Ishikawa (cell line): ENCODE results near the gene CPAMD8.

Experiments
- CEBPB ChIP-seq: IDR thresholded peaks from 2 replicates; pipeline ENCODE4 v1.6.1; 2012
- CREB1 ChIP-seq: IDR thresholded peaks from 2 replicates; pipeline ENCODE4 v1.6.1; 2012; ENCODE audit warnings: low read depth
- EGR1 ChIP-seq: IDR thresholded peaks from 2 replicates; pipeline ENCODE4 v1.6.1; 2012
- EP300 ChIP-seq: IDR thresholded peaks from 2 replicates; pipeline ENCODE4 v1.6.1; 2012; ENCODE audit warnings: borderline replicate concordance
- FOXM1 ChIP-seq: IDR thresholded peaks from 2 replicates; pipeline ENCODE4 v1.6.1; 2012; ENCODE audit warnings: low read depth, borderline replicate concordance
- MAX ChIP-seq: IDR thresholded peaks from 2 replicates; pipeline ENCODE4 v1.6.1; 2012
- NFIC ChIP-seq: IDR thresholded peaks from 2 replicates; pipeline ENCODE4 v1.6.1; 2012
- RAD21 ChIP-seq: IDR thresholded peaks from 2 replicates; pipeline ENCODE4 v1.6.1; 2012; ENCODE audit warnings: low read depth
- TAF1 ChIP-seq: IDR thresholded peaks from 2 replicates; pipeline ENCODE4 v1.6.1; 2012; ENCODE audit warnings: low read depth, mild to moderate bottlenecking
- TCF12 ChIP-seq: IDR thresholded peaks from 2 replicates; pipeline ENCODE4 v1.6.1; 2012; ENCODE audit warnings: low read depth
- TEAD4 ChIP-seq: IDR thresholded peaks from 2 replicates; pipeline ENCODE4 v1.6.1; 2012
- USF1 ChIP-seq: IDR thresholded peaks from 2 replicates; pipeline ENCODE4 v1.6.1; 2012
- YY1 ChIP-seq: IDR thresholded peaks from 2 replicates; pipeline ENCODE4 v1.6.1; 2012; ENCODE audit warnings: low read depth
- ZBTB7A ChIP-seq: IDR thresholded peaks from 2 replicates; pipeline ENCODE4 v1.6.1; 2012; ENCODE audit warnings: low read depth
- TF ChIP-seq, protein P1 (sequence below): IDR thresholded peaks from 2 replicates; pipeline ENCODE4 v1.6.1; 2012; ENCODE audit warnings: low read depth, mild to moderate bottlenecking

Gene CPAMD8

GRCh38 chr19:17021793-17022590, 4.6 kb downstream of the CPAMD8 start:
- TF ChIP-seq MAX (peak; percentile 58), FOXM1 (peak; percentile 35; the same call in 1 of the 2 replicates), CEBPB (peak; percentile 99), TAF1 (no peak; the same call in 1 of the 2 replicates), NFIC (peak; percentile 53; the same call in 1 of the 2 replicates), TCF12 (peak; percentile 73), RAD21 (0 out of 2 replicates have a peak, but pooled peaks have one; percentile 11), EP300 (peak; percentile 61; the same call in 1 of the 2 replicates), YY1 (no peak), CREB1 (no peak), USF1 (no peak), TEAD4 (peak; percentile 87), EGR1 (no peak), ZBTB7A (no peak)
- TF ChIP-seq, protein P1, sequence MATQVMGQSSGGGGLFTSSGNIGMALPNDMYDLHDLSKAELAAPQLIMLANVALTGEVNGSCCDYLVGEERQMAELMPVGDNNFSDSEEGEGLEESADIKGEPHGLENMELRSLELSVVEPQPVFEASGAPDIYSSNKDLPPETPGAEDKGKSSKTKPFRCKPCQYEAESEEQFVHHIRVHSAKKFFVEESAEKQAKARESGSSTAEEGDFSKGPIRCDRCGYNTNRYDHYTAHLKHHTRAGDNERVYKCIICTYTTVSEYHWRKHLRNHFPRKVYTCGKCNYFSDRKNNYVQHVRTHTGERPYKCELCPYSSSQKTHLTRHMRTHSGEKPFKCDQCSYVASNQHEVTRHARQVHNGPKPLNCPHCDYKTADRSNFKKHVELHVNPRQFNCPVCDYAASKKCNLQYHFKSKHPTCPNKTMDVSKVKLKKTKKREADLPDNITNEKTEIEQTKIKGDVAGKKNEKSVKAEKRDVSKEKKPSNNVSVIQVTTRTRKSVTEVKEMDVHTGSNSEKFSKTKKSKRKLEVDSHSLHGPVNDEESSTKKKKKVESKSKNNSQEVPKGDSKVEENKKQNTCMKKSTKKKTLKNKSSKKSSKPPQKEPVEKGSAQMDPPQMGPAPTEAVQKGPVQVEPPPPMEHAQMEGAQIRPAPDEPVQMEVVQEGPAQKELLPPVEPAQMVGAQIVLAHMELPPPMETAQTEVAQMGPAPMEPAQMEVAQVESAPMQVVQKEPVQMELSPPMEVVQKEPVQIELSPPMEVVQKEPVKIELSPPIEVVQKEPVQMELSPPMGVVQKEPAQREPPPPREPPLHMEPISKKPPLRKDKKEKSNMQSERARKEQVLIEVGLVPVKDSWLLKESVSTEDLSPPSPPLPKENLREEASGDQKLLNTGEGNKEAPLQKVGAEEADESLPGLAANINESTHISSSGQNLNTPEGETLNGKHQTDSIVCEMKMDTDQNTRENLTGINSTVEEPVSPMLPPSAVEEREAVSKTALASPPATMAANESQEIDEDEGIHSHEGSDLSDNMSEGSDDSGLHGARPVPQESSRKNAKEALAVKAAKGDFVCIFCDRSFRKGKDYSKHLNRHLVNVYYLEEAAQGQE: no peak

GRCh38 chr19:17021328-17021727, 5.3 kb downstream of the CPAMD8 start:
- TF ChIP-seq EP300 (no peak), FOXM1 (no peak), RAD21 (no peak), EGR1 (no peak), MAX (no peak), TEAD4 (no peak), USF1 (no peak), YY1 (no peak)
- TF ChIP-seq, protein P1: no peak

GRCh38 chr19:17020823-17021222, 5.8 kb downstream of the CPAMD8 start:
- TF ChIP-seq ZBTB7A: no peak
- no peak for TF ChIP-seq FOXM1
- no peak for TF ChIP-seq RAD21
- TF ChIP-seq YY1: peak; percentile 59
- TF ChIP-seq EGR1: no peak
- no peak for TF ChIP-seq CEBPB
- TF ChIP-seq, protein P1: no peak
- no peak for TF ChIP-seq CREB1
- TF ChIP-seq USF1: peak; percentile 93
- no peak for TF ChIP-seq TEAD4
- no peak for TF ChIP-seq TAF1
- no peak for TF ChIP-seq MAX

DNA sequence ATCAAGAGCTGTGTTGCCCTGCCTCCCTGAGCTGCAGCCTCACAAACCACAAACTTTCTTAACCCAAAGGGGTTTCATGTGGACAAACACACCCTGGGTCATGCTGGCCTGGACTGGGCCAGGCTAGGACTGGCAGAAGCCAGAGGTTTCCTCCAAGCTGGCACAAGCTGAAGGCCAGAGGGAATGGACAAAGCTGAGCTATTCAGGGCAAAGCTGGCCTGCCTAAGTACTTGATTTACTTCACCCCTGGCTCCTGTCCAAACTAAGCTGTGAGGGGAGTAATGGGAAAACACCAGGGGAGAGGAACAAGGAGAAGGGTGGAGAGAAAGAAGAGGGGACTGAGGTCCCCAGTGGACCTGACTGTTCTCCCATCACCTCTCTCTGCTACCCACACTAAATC, 6.2 kb downstream of the CPAMD8 start:
- TF ChIP-seq EGR1 (no peak), NFIC (peak; percentile 54)
